Adrenal gland (tissue), 12 donors: Measurements from ENCODE around the gene CSNK2A2. TPM values are rescaled to one million over a fixed set of nuclear protein-coding genes. Genes with fewer than 3 reads are reported as not detected.
A peak's percentile ranks its signal among the peaks of the same experiment; 100 is the strongest.

Experiments
- DNase-seq, 7 donors: peaks; one replicate each; pipeline ENCODE4 v3.0.0-alpha.2; 2019 to 2020
- H3K27ac ChIP-seq, 5 donors: fragments of 200-600 bp; sonication (generic) in 4 of 5; 1 replicate in 3 of 5; 2 replicates in 2 of 5; pipeline versions ENCODE4 v1.5.1 to v1.8.0; 2016 to 2020; ENCODE audit warnings: mild to moderate bottlenecking in 1 of 5
- H3K27me3 ChIP-seq: fragments of 200-600 bp; 2 replicates; pipeline ENCODE4 v1.8.0; 2021
- H3K36me3 ChIP-seq, 2 donors: fragments of 200-600 bp; replicated peaks in 1 of 2; 1 replicate in 1 of 2; 2 replicates in 1 of 2; pipeline versions ENCODE4 v1.5.1 to v1.8.0; 2018 to 2022
- H3K4me1 ChIP-seq, 2 donors: fragments of 200-600 bp; replicated peaks in 1 of 2; 1 replicate in 1 of 2; 2 replicates in 1 of 2; pipeline versions ENCODE4 v1.5.1 to v1.8.0; 2018 to 2021
- H3K4me3 ChIP-seq, 4 donors: fragments of 200-600 bp; sonication (generic) in 3 of 4; one replicate each; pipeline ENCODE4 v1.5.1; 2016 to 2018
- H3K9me3 ChIP-seq, 3 donors: fragments of 200-600 bp; sonication (generic) in 1 of 3; replicated peaks in 1 of 3; 1 replicate in 2 of 3; 2 replicates in 1 of 3; pipeline versions ENCODE4 v1.5.1 to v1.8.0; 2016 to 2021
- CTCF ChIP-seq, 6 experiments: fragments of 450-650 bp in 4 of 6; fragments of 200-600 bp in 2 of 6; sonication (generic) in 1 of 6; IDR thresholded peaks; 1 replicate in 5 of 6; 2 replicates in 1 of 6; pipeline versions ENCODE4 v1.5.1 to v1.8.0; 2016 to 2021; ENCODE audit warnings: antibody characterized with exemption in 6 of 6, mild to moderate bottlenecking in 2 of 6, moderate library complexity in 1 of 6
- POLR2A ChIP-seq, 2 donors: fragments of 450-650 bp; IDR thresholded peaks; one replicate each; pipeline ENCODE4 v1.6.1; 2017; ENCODE audit warnings: antibody characterized with exemption in 2 of 2, mild to moderate bottlenecking in 2 of 2, moderate library complexity in 1 of 2
- WGBS, 4 donors: extraction: QIAGEN DNeasy Blood & Tissue Kit in 2 of 4; methylation state at CpG; one replicate each; pipeline versions ENCODE4 v1.1.5 to v1.1.7; 2013 to 2017; 5-methylcytosine and 5-hydroxymethylcytosine counted together
- intact Hi-C, 2 donors: fragments of 100-400 bp; cut with DNase I; formaldehyde crosslinking; loops; one replicate each; pipeline versions ENCODE4 v1.14.1 to v1.15.0; 2022 to 2023
- polyA plus RNA-seq, 3 donors: library from polyadenylated mRNA; stranded (reverse); fragments of 200-250 nt in 2 of 3; fragments of 350-450 nt in 1 of 3; fragmentation: Illumina TruSeq in 1 of 3; extraction: RNeasy Lipid Tissue Mini Kit (QIAGEN cat#74804) in 1 of 3; gene quantifications; one replicate each; pipeline ENCODE4 v1.2.3, GENCODE V29; 2013 to 2014
- total RNA-seq, 9 donors: library from RNA; depleted of rRNA in 4 of 9; stranded (reverse); fragments of >200 nt in 4 of 9; fragments of 120-200 nt in 1 of 9; fragmentation: NEBNext Ultra II Directional in 1 of 9; extraction: Animal tissue kit (Norgen Biotek cat#: 25700) in 1 of 9; gene quantifications; one replicate each; pipeline versions ENCODE4 v1.1.0 to v1.2.4, GENCODE V29; 2013 to 2023
- donor health status: healthy with polysubstance abuse.
- donor health status: Bipolar disorder and iron deficiency.
- donor health status: DM: yes; HTN: yes; CAD: no.
- donor health status: DM: no; HTN: no; CAD: no.
- donor health status: DM: no; HTN: no; CAD: no.
- donor health status: DM: yes; HTN: yes; CAD: no.

Gene CSNK2A2
- total and polyA plus RNA-seq, 12 donors: 18.0 to 76.3 (median 37.7) TPM

GRCh38 chr16:58138852-58139251, 59.1 kb downstream of the CSNK2A2 start:
- intact Hi-C loops: no loop called here

GRCh38 chr16:58137581-58137980, 60.3 kb downstream of the CSNK2A2 start:
- Histone ChIP-seq H3K4me3 (no peak overlapping the region), H3K36me3 (no peaks in the 10 kb centered on the region), H3K27ac (no peak overlapping the region), H3K9me3 (peaks cover 0 to 5% (median 0%) of the 10 kb centered on the region in 3 donors), H3K4me1 (no peaks in the 10 kb centered on the region), H3K27me3 (no peaks in the 10 kb centered on the region)
- intact Hi-C loops: no loop called here
- 62 to 95% (median 86%) methylated on average over 2 of the region's 2 CpGs for WGBS, 4 donors
- DNase-seq: no peak
- TF ChIP-seq POLR2A (IDR thresholded peaks at IDR 0.05): no peak

More at GRCh38 chr16:58138852-58139251, 59.1 kb downstream of the CSNK2A2 start:
- Histone ChIP-seq H3K36me3 (no peaks in the 10 kb centered on the region), H3K27me3 (no peaks in the 10 kb centered on the region), H3K4me1 (no peaks in the 10 kb centered on the region), H3K9me3 (peaks cover 0 to 5% (median 0%) of the 10 kb centered on the region in 3 donors), H3K27ac (no peak overlapping the region), H3K4me3 (no peak overlapping the region)
- no peak for DNase-seq
- no peak for TF ChIP-seq CTCF (IDR thresholded peaks at IDR 0.05)

- Histone ChIP-seq H3K9me3 (no peaks in the 10 kb centered on the region), H3K36me3 (no peaks in the 10 kb centered on the region), H3K27me3 (no peaks in the 10 kb centered on the region), H3K4me3 (peak within 1 kb of the TSS; percentile 58 to 96 (median 79)), H3K27ac (peak within 1 kb of the TSS; percentile 33 to 89 (median 87)), H3K4me1 (peaks cover 20 to 40% of the 10 kb centered on the region in 2 donors)
- intact Hi-C loops: no loop called here
- 2 to 4% (median 3%) methylated on average over 44 to 70 of the region's 70 CpGs for WGBS, 4 donors
- DNase-seq: peak; percentile 97 to 100 (median 99)
- TF ChIP-seq CTCF (IDR thresholded peaks at IDR 0.05) (no peak), POLR2A (IDR thresholded peaks at IDR 0.05) (peak; percentile 86 to 96)
These were observed 68.6 kb downstream of the CSNK2A2 start, which contains the start of gene CFAP20 for GRCh38 chr16:58129097-58129936. CFAP20 (minus strand) TSS chr16:58129381; CDS start chr16:58129115, 266 bp downstream.

- intact Hi-C loops: no loop called here
- DNase-seq: peak in 3 of 7 donors; percentile 15 to 36 (median 21)
- 0 to 1% (median 0%) methylated on average over 4 to 24 of the region's 25 CpGs for WGBS, 4 donors
These were observed 69.2 kb downstream of the CSNK2A2 start for GRCh38 chr16:58128711-58129096.

More at GRCh38 chr16:58128711-58129096, 69.2 kb downstream of the CSNK2A2 start:
- no peak for TF ChIP-seq POLR2A (IDR thresholded peaks at IDR 0.05)
- TF ChIP-seq CTCF (IDR thresholded peaks at IDR 0.05): no peak
- Histone ChIP-seq H3K27me3 (no peaks in the 10 kb centered on the region), H3K4me1 (peaks cover 20 to 46% of the 10 kb centered on the region in 2 donors), H3K36me3 (no peaks in the 10 kb centered on the region), H3K9me3 (no peaks in the 10 kb centered on the region), H3K4me3 (peak overlapping the region; percentile 58 to 96 (median 79)), H3K27ac (peak overlapping the region; percentile 33 to 89 (median 87))
